SK-N-SH treated with all-trans-retinoic acid at 6 μM for 48 hours (cell line): Measurements from ENCODE around the gene CD200.

ENCODE experiments used
- ATAC-seq: fragments of 200-7000 bp; cut with Tn5 transposase; 3 replicates; pipeline ENCODE4 v1.9.1; 2020; ENCODE audit warnings: mild to moderate bottlenecking, moderate library complexity
- ARNTL ChIP-seq: fragments of 450-650 bp; formaldehyde crosslinking; IDR thresholded peaks from 2 replicates; pipeline ENCODE4 v1.5.0; 2020; ENCODE audit warnings: low read depth, mild to moderate bottlenecking, moderate library complexity, borderline replicate concordance
- BACH2 ChIP-seq: fragments of 250-450 bp; sonication (Bioruptor Pico); IDR thresholded peaks from 2 replicates; pipeline ENCODE4 v1.9.0; 2021; ENCODE audit warnings: mild to moderate bottlenecking, borderline replicate concordance
- CREB5 ChIP-seq: fragments of 250-450 bp; sonication (Bioruptor Pico); IDR thresholded peaks from 2 replicates; pipeline ENCODE4 v1.5.1; 2020; ENCODE audit warnings: low read depth, mild to moderate bottlenecking, moderate library complexity
- CSDC2 ChIP-seq: fragments of 250-450 bp; sonication (Bioruptor Pico); IDR thresholded peaks from 2 replicates; pipeline ENCODE4 v1.5.0; 2020; ENCODE audit warnings: mild to moderate bottlenecking, moderate library complexity
- ESRRG ChIP-seq: fragments of 250-450 bp; sonication (Bioruptor Pico); IDR thresholded peaks from 2 replicates; pipeline ENCODE4 v1.6.1; 2021; ENCODE audit warnings: mild to moderate bottlenecking
- GLIS3 ChIP-seq: fragments of 250-450 bp; sonication (Bioruptor Pico); IDR thresholded peaks from 2 replicates; pipeline ENCODE4 v1.5.0; 2020; ENCODE audit warnings: mild to moderate bottlenecking, moderate library complexity
- ISL1 ChIP-seq: fragments of 250-450 bp; sonication (Bioruptor Pico); IDR thresholded peaks from 2 replicates; pipeline ENCODE4 v2.1.2; 2022; ENCODE audit warnings: mild to moderate bottlenecking, moderate library complexity
- OSR1 ChIP-seq: fragments of 250-450 bp; sonication (Bioruptor Pico); IDR thresholded peaks from 2 replicates; pipeline ENCODE4 v1.8.0; 2022; ENCODE audit warnings: moderate library complexity, mild to moderate bottlenecking, inconsistent platforms
- PPARA ChIP-seq: fragments of 250-450 bp; sonication (Bioruptor Pico); IDR thresholded peaks from 2 replicates; pipeline ENCODE4 v1.5.0; 2020; ENCODE audit warnings: mild to moderate bottlenecking, borderline replicate concordance
- RARB ChIP-seq: fragments of 250-450 bp; sonication (Bioruptor Pico); IDR thresholded peaks from 2 replicates; pipeline ENCODE4 v1.8.0; 2021; ENCODE audit warnings: mild to moderate bottlenecking, moderate library complexity
- SNAI2 ChIP-seq: fragments of 250-450 bp; sonication (Bioruptor Pico); IDR thresholded peaks from 2 replicates; pipeline ENCODE4 v1.5.0; 2020; ENCODE audit warnings: mild to moderate bottlenecking, moderate library complexity
- TOX ChIP-seq: fragments of 250-450 bp; sonication (Bioruptor Pico); IDR thresholded peaks from 2 replicates; pipeline ENCODE4 v1.8.0; 2021; ENCODE audit warnings: mild to moderate bottlenecking, moderate library complexity, borderline replicate concordance
- TSHZ2 ChIP-seq: fragments of 250-450 bp; sonication (Bioruptor Pico); IDR thresholded peaks from 2 replicates; pipeline ENCODE4 v1.5.0; 2020; ENCODE audit warnings: mild to moderate bottlenecking, moderate library complexity
- ZC3H10 ChIP-seq: fragments of 250-450 bp; sonication (Bioruptor Pico); IDR thresholded peaks from 2 replicates; pipeline ENCODE4 v1.5.1; 2021; ENCODE audit warnings: mild to moderate bottlenecking, moderate library complexity
- ZFP3 ChIP-seq: fragments of 250-450 bp; sonication (Bioruptor Pico); IDR thresholded peaks from 2 replicates; pipeline ENCODE4 v1.5.0; 2020; ENCODE audit warnings: mild to moderate bottlenecking, moderate library complexity
- ZFP30 ChIP-seq: fragments of 450-650 bp; formaldehyde crosslinking; IDR thresholded peaks from 2 replicates; pipeline ENCODE4 v1.5.0; 2022; ENCODE audit warnings: mild to moderate bottlenecking, moderate library complexity
- ZNF565 ChIP-seq: fragments of 450-650 bp; formaldehyde crosslinking; conservative IDR thresholded peaks from 2 replicates; pipeline ENCODE4 v1.5.0; 2020; ENCODE audit warnings: low read depth, mild to moderate bottlenecking, moderate library complexity
- ZNF70 ChIP-seq: fragments of 450-650 bp; formaldehyde crosslinking; IDR thresholded peaks from 2 replicates; pipeline ENCODE4 v1.5.0; 2020; ENCODE audit warnings: mild to moderate bottlenecking, moderate library complexity
- ZNF8 ChIP-seq: fragments of 450-650 bp; formaldehyde crosslinking; IDR thresholded peaks from 2 replicates; pipeline ENCODE4 v1.5.0; 2020; ENCODE audit warnings: mild to moderate bottlenecking, moderate library complexity
- TF ChIP-seq, protein P1 (sequence below): fragments of 250-450 bp; sonication (Bioruptor Pico); IDR thresholded peaks from 2 replicates; pipeline ENCODE4 v1.8.0; 2021; ENCODE audit warnings: low read depth, mild to moderate bottlenecking, moderate library complexity, borderline replicate concordance
- TF ChIP-seq, protein P2 (sequence below): fragments of 250-450 bp; sonication (Bioruptor Pico); IDR thresholded peaks from 2 replicates; pipeline ENCODE4 v1.8.0; 2020; ENCODE audit warnings: mild to moderate bottlenecking, moderate library complexity, borderline replicate concordance
- TF ChIP-seq, protein P3 (sequence below): fragments of 250-450 bp; sonication (Bioruptor Pico); IDR thresholded peaks from 2 replicates; pipeline ENCODE4 v1.5.1; 2021; ENCODE audit warnings: mild to moderate bottlenecking, moderate library complexity

Gene CD200

DNA sequence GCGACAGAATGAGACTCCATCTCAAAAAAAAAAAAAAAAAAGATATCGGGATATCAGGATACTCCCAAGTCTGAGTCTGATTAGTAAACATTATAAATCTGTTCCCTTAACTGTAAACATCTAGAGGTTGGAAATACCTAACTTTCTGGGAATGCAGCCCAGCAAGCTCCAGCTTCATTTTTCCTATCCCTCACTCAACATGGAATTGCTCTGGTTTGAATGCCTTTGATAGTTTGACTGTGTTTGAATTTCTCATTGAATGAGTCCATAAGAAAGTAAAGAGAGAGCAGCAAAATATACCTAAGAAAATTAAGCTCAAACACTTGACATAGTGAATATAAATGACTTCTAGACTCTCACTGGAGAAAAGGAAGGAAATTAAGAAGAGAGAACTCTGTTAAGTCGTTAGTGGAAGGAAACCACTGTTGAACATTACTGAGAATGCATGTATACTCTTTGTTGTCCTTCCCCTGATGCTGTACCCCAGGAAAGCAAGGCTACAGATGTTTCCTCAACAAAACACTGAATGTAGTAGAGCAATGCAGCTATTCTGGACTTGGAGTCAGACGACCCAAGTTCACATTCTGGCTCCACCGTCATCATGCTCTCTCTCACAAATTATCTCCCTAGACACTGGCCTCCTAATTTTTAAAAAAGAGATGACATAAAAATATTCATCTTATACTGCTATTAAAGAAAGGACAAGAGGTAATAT lies 62.4 kb downstream of the CD200 start:
- ATAC-seq, result no peak
- TF ChIP-seq ZFP30 (CRISPR knock-in tag) (no peak), ARNTL (CRISPR knock-in tag) (no peak), TOX (CRISPR knock-in tag) (no peak), BACH2 (no peak), RARB (CRISPR knock-in tag) (no peak), OSR1 (no peak), ISL1 (CRISPR knock-in tag) (no peak), CREB5 (CRISPR knock-in tag) (no peak), CSDC2 (CRISPR knock-in tag) (no peak)

DNA sequence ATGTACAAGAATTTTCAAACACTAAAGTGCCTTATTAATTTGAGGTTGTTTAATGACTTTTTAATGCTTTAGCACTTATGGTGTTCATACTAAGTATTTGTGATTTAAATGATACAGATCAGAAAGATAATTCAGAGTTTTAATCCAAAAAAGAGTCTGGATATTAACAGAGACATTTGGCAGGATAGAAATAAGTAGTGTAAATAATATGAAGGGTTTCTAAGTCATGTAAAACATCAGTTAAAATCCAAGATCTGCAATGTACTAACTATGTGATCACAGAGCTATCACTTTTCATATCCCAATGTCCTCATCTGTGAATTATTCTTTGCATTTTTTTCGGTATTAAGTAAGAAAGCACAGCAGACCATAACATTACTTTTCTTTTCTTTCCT lies 62.9 kb downstream of the CD200 start:
- TF ChIP-seq TOX (CRISPR knock-in tag), result no peak
- TF ChIP-seq, protein P1, sequence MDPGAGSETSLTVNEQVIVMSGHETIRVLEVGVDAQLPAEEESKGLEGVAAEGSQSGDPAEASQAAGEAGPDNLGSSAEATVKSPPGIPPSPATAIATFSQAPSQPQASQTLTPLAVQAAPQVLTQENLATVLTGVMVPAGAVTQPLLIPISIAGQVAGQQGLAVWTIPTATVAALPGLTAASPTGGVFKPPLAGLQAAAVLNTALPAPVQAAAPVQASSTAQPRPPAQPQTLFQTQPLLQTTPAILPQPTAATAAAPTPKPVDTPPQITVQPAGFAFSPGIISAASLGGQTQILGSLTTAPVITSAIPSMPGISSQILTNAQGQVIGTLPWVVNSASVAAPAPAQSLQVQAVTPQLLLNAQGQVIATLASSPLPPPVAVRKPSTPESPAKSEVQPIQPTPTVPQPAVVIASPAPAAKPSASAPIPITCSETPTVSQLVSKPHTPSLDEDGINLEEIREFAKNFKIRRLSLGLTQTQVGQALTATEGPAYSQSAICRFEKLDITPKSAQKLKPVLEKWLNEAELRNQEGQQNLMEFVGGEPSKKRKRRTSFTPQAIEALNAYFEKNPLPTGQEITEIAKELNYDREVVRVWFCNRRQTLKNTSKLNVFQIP (CRISPR knock-in tag), result no peak
- TF ChIP-seq ESRRG (CRISPR knock-in tag), result no peak
- TF ChIP-seq RARB (CRISPR knock-in tag), result no peak
- TF ChIP-seq SNAI2, result no peak
- TF ChIP-seq ISL1 (CRISPR knock-in tag), result no peak
- TF ChIP-seq TSHZ2 (CRISPR knock-in tag), result no peak
- no peak for TF ChIP-seq CREB5 (CRISPR knock-in tag)
- TF ChIP-seq ZFP30 (CRISPR knock-in tag), result no peak
- TF ChIP-seq GLIS3 (CRISPR knock-in tag), result no peak
- TF ChIP-seq, protein P2, sequence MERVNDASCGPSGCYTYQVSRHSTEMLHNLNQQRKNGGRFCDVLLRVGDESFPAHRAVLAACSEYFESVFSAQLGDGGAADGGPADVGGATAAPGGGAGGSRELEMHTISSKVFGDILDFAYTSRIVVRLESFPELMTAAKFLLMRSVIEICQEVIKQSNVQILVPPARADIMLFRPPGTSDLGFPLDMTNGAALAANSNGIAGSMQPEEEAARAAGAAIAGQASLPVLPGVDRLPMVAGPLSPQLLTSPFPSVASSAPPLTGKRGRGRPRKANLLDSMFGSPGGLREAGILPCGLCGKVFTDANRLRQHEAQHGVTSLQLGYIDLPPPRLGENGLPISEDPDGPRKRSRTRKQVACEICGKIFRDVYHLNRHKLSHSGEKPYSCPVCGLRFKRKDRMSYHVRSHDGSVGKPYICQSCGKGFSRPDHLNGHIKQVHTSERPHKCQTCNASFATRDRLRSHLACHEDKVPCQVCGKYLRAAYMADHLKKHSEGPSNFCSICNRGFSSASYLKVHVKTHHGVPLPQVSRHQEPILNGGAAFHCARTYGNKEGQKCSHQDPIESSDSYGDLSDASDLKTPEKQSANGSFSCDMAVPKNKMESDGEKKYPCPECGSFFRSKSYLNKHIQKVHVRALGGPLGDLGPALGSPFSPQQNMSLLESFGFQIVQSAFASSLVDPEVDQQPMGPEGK (CRISPR knock-in tag), result no peak
- TF ChIP-seq ZNF70 (CRISPR knock-in tag), result no peak
- no peak for TF ChIP-seq ZC3H10 (CRISPR knock-in tag)
- TF ChIP-seq ARNTL (CRISPR knock-in tag), result no peak
- TF ChIP-seq ZNF565 (CRISPR knock-in tag), result no peak
- TF ChIP-seq ZFP3 (CRISPR knock-in tag), result no peak
- no peak for TF ChIP-seq PPARA
- no peak for TF ChIP-seq CSDC2 (CRISPR knock-in tag)

GRCh38 chr3:112397556-112397955 lies 64.6 kb downstream of the CD200 start:
- no peak for TF ChIP-seq ARNTL (CRISPR knock-in tag)
- no peak for TF ChIP-seq TOX (CRISPR knock-in tag)
- TF ChIP-seq, protein P3, sequence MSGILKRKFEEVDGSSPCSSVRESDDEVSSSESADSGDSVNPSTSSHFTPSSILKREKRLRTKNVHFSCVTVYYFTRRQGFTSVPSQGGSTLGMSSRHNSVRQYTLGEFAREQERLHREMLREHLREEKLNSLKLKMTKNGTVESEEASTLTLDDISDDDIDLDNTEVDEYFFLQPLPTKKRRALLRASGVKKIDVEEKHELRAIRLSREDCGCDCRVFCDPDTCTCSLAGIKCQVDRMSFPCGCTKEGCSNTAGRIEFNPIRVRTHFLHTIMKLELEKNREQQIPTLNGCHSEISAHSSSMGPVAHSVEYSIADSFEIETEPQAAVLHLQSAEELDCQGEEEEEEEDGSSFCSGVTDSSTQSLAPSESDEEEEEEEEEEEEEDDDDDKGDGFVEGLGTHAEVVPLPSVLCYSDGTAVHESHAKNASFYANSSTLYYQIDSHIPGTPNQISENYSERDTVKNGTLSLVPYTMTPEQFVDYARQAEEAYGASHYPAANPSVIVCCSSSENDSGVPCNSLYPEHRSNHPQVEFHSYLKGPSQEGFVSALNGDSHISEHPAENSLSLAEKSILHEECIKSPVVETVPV (CRISPR knock-in tag), result no peak
- TF ChIP-seq ZNF8 (CRISPR knock-in tag), result no peak
- no peak for TF ChIP-seq PPARA
- no peak for ATAC-seq

More for the DNA sequence above, 62.9 kb downstream of the CD200 start:
- ATAC-seq, result no peak
